ENCODE results near the gene SLAMF7. TPM values are rescaled to one million over a fixed set of nuclear protein-coding genes. Genes with fewer than 3 reads are reported as not detected.

Gene SLAMF7
- total and polyA plus RNA-seq, 2 of the 13 experiments (the other 11 are each of a cell fraction or from before 2014, with no cell fraction given), result not detected

DNA sequence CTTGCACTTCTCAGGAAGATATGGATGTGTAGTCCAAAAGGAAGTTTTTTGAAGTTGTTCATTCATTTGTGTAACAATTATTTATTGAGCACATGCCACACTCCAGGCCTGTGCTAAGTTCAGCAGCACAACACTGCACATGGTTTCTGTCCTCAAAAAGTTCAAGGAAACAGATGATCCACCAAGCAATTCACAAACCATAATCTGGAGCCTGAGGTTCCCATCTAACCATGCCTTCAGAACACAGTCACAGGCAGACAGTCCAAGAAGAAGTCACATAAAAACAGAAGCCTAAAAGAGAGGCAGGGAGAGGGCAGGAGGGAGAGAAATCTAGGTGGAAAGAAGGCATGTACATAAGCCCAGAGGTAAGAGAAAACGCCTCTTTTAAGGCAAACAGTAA is 29.3 kb upstream of the SLAMF7 start:
- H3K36me3 ChIP-seq (replicated peaks in 1 of 2; ENCODE audit: control insufficient read depth in 1 of 2, insufficient read depth in 2 of 2, low read length in 2 of 2), result no peaks in the 10 kb centered on the region
- no TSS peak for BruUV-seq (replicated peaks)
- CTCF ChIA-PET (ENCODE audit: low intra/inter-chr PET ratio, low total read pairs), result no interaction called here
- no peaks in the 10 kb centered on the region for H4K20me1 ChIP-seq (ENCODE audit: insufficient read depth, low read length)
- DNase-seq (ENCODE audit: low spot score) (no peak), FAIRE-seq (no peak), ATAC-seq (no peak)
- TF ChIP-seq AGO1 (IDR thresholded peaks at IDR 0.05; ENCODE audit: low read depth, low read length, poor library complexity, severe bottlenecking), result no peak
- no peak for TF ChIP-seq FOXA1 (IDR thresholded peaks at IDR 0.05)
- no peak for TF ChIP-seq FOXA1 (CRISPR knock-in tag; IDR thresholded peaks at IDR 0.05)
- no peak for TF ChIP-seq ZNF766 (CRISPR knock-in tag; IDR thresholded peaks at IDR 0.05; ENCODE audit: borderline replicate concordance)
- TF ChIP-seq ZNF121 (CRISPR knock-in tag; IDR thresholded peaks at IDR 0.05), result no peak
- no peak for TF ChIP-seq ZNF567 (CRISPR knock-in tag; IDR thresholded peaks at IDR 0.05; ENCODE audit: borderline replicate concordance)
- no peak for TF ChIP-seq ZNF547 (CRISPR knock-in tag; IDR thresholded peaks at IDR 0.05)
- TF ChIP-seq ELF1 (CRISPR knock-in tag; IDR thresholded peaks at IDR 0.05), result no peak
- TF ChIP-seq NFE2 (CRISPR knock-in tag; IDR thresholded peaks at IDR 0.05), result no peak
- H3K4me3 ChIP-seq (replicated peaks in 1 of 3; ENCODE audit: insufficient read depth in 1 of 3, low read depth in 2 of 3, low read length in 3 of 3), result no peak overlapping the region
- intact Hi-C loops (cut with micrococcal nuclease; ENCODE audit: unreplicated experiment), result no loop called here
- H3K9me3 ChIP-seq (ENCODE audit: low read length), result no peaks in the 10 kb centered on the region
- no peak overlapping the region for H3K27ac ChIP-seq (ENCODE audit: extremely low read length, insufficient read depth, low read length)
- WGBS (ENCODE audit: low lambda C conversion rate), result 0% methylated on average over 1 of the region's 1 CpG
- H3K27me3 ChIP-seq (ENCODE audit: control insufficient read depth in 1 of 2, insufficient read depth in 2 of 2, low read length in 2 of 2), result peaks cover 0 to 3% of the 10 kb centered on the region in 2 experiments; a peak in 1 of 5 replicates
- H2AFZ ChIP-seq (ENCODE audit: low read length), result no peak overlapping the region
- in situ Hi-C loops (cut with HindIII; ENCODE audit: extremely low pct_ligation_motif_present, low pct_unique_long_range_greater_than_20kb), result no loop called here
- no peaks in the 10 kb centered on the region for H3K4me1 ChIP-seq (ENCODE audit: insufficient read depth, low read length)
- H3K79me2 ChIP-seq (ENCODE audit: insufficient read depth, low read length), result no peaks in the 10 kb centered on the region
- H3K9ac ChIP-seq (ENCODE audit: insufficient read depth, low read depth, low read length), result no peak overlapping the region
- no peak overlapping the region for H3K4me2 ChIP-seq (ENCODE audit: low read depth, low read length)
- POLR2A ChIA-PET, result no interaction called here

DNA sequence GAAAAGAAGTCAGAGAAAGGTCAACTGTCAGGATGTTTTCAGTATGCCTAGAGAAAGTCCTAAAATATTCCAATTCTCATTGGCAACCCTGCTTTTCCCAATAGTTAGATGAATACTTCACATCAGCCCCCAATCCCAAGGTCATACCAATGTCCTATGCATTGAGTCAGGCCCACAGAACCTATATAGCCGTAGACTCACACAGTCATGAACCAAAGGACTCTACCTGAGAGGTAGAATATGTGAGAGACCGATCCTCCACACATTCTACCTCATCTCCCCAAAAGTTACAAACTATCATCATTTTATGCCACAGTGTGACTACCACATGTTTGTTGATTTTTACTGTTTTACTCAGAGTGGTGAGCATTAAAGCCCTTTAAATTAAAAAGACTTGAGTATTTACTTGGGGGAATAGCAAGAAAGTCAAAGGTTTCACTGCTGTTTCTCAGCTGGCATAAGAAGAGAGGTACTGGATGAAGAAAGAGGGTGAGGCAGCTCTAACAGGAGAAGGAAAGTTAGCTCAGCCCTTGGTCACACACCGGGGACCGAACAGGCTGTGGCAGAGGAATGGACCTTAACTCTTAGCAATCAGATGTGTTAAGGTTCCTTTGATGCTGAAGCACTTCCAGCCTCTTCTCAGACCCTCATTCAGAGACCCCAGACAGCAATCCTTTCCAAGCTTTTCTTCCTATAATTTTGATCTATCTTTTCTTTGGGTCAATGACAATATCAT is 28.4 kb upstream of the SLAMF7 start:
- no peak overlapping the region for H3K27ac ChIP-seq (ENCODE audit: extremely low read length, insufficient read depth, low read length)
- TF ChIP-seq MTA3 (CRISPR knock-in tag; IDR thresholded peaks at IDR 0.05) (no peak), RBM22 (optimal IDR thresholded peaks at IDR 0.05; ENCODE audit: low read length) (no peak), POLR2A (IDR thresholded peaks at IDR 0.05; ENCODE audit: insufficient read depth in 1 of 2, low read depth in 2 of 2, low read length in 2 of 2) (no peak), TAF1 (CRISPR knock-in tag; IDR thresholded peaks at IDR 0.05) (no peak), GPBP1L1 (CRISPR knock-in tag; IDR thresholded peaks at IDR 0.05) (no peak)
- no peaks in the 10 kb centered on the region for H3K9me3 ChIP-seq (ENCODE audit: low read length)
- ATAC-seq (no peak), FAIRE-seq (no peak), DNase-seq (ENCODE audit: low spot score) (no peak)
- BruUV-seq (replicated peaks), result no TSS peak
- no peak overlapping the region for H3K9ac ChIP-seq (ENCODE audit: insufficient read depth, low read depth, low read length)
- H3K27me3 ChIP-seq (ENCODE audit: control insufficient read depth in 1 of 2, insufficient read depth in 2 of 2, low read length in 2 of 2), result peaks cover 0 to 3% of the 10 kb centered on the region in 2 experiments; a peak in 1 of 5 replicates
- ChIA-PET POLR2A (no interaction called here), CTCF (ENCODE audit: low intra/inter-chr PET ratio, low total read pairs) (no interaction called here)
- no peak overlapping the region for H2AFZ ChIP-seq (ENCODE audit: low read length)
- H3K4me2 ChIP-seq (ENCODE audit: low read depth, low read length), result no peak overlapping the region
- in situ Hi-C loops (cut with HindIII; ENCODE audit: extremely low pct_ligation_motif_present, low pct_unique_long_range_greater_than_20kb), result no loop called here
- intact Hi-C loops (cut with micrococcal nuclease; ENCODE audit: unreplicated experiment), result no loop called here
- H4K20me1 ChIP-seq (ENCODE audit: insufficient read depth, low read length), result no peaks in the 10 kb centered on the region
- H3K36me3 ChIP-seq (replicated peaks in 1 of 2; ENCODE audit: control insufficient read depth in 1 of 2, insufficient read depth in 2 of 2, low read length in 2 of 2), result no peaks in the 10 kb centered on the region
- no peak overlapping the region for H3K4me3 ChIP-seq (replicated peaks in 1 of 3; ENCODE audit: insufficient read depth in 1 of 3, low read depth in 2 of 3, low read length in 3 of 3)
- H3K4me1 ChIP-seq (ENCODE audit: insufficient read depth, low read length), result no peaks in the 10 kb centered on the region
- no peaks in the 10 kb centered on the region for H3K79me2 ChIP-seq (ENCODE audit: insufficient read depth, low read length)
- 0% methylated on average over 4 of the region's 4 CpGs for WGBS (ENCODE audit: low lambda C conversion rate)
